ENCODE data around the gene PCDH8. TPM values are rescaled to one million over a fixed set of nuclear protein-coding genes. Genes with fewer than 3 reads are reported as not detected.

PCDH8 gene
- total RNA-seq, 2 donors from 2014 or later: not detected

GRCh38 chr13:52851137-52851962, 2.9 kb upstream of the PCDH8 start:
- DNase-seq (peak; percentile 31), ATAC-seq (peak; percentile 64 to 70)
- intact Hi-C loops (cut with DNase I): no loop called here

- intact Hi-C loops (cut with DNase I): no loop called here
- peak; percentile 91 to 94 for ATAC-seq
These were observed 2.1 kb upstream of the PCDH8 start for GRCh38 chr13:52850396-52851136.

GRCh38 chr13:52850072-52850395, 1.6 kb upstream of the PCDH8 start:
- DNase-seq (no peak), ATAC-seq (no peak)
- intact Hi-C loops (cut with DNase I): no loop called here

More at GRCh38 chr13:52850396-52851136, 2.1 kb upstream of the PCDH8 start:
- DNase-seq: peak; percentile 80

- intact Hi-C loops (cut with DNase I): no loop called here
- DNase-seq: no peak
- ATAC-seq: no peak
These were observed 1.0 kb upstream of the PCDH8 start for GRCh38 chr13:52849291-52850071.

DNA sequence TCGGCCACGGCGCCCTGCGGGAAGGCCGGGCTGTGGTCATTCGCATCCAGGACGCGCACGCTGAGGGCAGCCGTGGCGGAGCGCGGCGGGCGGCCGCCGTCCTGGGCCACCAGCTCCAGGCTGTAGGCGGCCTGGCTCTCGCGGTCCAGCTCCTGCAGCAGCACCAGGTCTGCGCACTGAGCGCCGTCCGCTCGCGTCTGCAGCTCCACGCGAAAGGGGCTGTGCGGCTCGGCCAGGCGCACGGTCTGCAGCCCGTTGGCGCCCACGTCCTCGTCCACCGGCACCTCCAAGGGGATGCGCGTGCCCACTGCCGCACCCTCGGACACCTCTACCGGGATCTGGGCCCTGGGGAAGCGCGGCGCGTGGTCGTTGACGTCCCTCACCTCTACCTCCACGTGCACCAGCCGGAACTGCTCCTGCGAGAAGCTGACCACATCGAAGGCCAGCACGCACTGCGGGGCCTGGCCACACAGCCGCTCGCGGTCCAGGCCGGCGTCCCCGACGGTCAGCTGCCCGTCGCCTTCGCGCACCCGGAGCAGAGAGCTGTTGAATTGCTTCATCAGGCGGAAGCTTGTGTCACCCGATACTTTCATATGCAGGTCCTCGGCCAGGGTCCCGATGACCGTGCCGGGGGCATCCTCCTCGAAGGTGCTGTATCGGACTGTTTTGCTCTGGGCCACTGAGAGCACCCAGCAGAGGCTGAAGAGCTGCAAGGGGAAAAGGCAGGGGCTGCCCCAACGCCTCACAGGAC, 583 bp downstream of the PCDH8 start:
- ATAC-seq (no peak), DNase-seq (no peak)
- intact Hi-C loops (cut with DNase I): no loop called here

- ATAC-seq: no peak
- DNase-seq: no peak
- intact Hi-C loops (cut with DNase I): no loop called here
These were observed 1.1 kb downstream of the PCDH8 start for GRCh38 chr13:52847322-52847681.

GRCh38 chr13:52846567-52847321, 1.7 kb downstream of the PCDH8 start:
- DNase-seq (peak; percentile 60), ATAC-seq (peak; percentile 48 to 52)
- intact Hi-C loops (cut with DNase I): no loop called here

DNA sequence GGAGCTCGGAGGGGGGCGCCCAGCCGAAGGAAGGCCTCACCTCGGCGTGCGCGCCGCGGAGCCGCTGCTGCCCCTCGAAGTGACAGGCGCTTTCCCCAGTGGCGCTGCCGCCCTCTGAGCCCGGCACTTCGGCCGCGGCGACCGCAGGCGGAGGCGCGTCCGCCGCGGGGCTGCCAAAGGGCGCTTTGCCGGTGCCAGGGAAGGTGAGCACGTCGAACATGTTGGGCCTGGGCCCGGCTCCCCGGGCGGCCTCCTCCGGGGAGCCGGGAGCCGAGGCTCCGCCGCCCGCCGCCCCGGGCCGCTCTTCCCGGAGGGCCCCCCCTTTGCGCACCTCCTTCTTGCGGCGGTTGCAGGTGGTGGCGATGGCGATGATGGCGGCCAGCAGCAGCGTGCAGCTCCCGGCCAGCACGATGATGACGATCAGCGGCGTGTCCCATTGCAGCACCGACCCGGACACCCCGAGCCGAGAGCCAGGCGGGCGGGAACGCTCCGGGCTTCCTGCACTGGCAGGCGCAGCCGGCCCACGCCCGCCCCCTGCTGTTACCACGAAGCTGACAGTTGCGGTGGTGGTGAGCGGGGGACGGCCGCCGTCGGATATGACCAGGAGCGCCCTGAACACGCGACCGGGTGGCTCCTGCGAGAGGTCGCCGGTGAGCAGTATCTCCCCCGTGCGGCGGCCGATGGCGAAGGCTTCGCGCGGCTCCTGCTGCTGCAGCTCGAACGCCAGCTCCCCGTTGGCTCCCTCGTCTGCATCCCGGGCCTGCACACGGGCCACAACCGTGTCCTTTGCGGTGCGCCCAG, 2.5 kb downstream of the PCDH8 start:
- ATAC-seq: no peak
- DNase-seq: peak; percentile 28
- intact Hi-C loops (cut with DNase I): no loop called here

- no peak for ATAC-seq
- intact Hi-C loops (cut with DNase I): no loop called here
- DNase-seq: no peak
These were observed 3.1 kb downstream of the PCDH8 start for GRCh38 chr13:52845334-52845761.

DNA sequence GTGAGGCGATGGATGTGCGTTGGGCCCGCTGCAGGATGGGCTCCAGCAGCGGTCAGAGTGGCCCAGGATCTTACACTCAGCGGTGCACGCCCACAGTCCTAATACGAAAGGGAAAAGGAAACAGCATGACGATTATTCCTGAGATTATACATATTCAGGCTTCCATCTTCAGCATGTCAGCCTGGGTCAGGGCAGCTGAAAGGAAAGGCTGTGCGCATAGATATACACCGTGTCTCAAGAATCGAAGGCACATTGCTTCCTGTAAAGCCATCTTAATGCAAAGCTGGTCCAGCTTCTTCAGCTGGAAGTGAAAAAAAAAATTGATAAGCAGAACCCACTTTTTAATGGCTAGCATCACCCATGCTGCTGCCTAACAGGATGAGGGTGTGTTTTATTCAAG, 3.6 kb downstream of the PCDH8 start:
- no peak for ATAC-seq
- intact Hi-C loops (cut with DNase I): no loop called here
- no peak for DNase-seq

GRCh38 chr13:52842441-52842840, 6.0 kb downstream of the PCDH8 start:
- no peak for DNase-seq
- no peak for ATAC-seq
- intact Hi-C loops (cut with DNase I): no loop called here

DNA sequence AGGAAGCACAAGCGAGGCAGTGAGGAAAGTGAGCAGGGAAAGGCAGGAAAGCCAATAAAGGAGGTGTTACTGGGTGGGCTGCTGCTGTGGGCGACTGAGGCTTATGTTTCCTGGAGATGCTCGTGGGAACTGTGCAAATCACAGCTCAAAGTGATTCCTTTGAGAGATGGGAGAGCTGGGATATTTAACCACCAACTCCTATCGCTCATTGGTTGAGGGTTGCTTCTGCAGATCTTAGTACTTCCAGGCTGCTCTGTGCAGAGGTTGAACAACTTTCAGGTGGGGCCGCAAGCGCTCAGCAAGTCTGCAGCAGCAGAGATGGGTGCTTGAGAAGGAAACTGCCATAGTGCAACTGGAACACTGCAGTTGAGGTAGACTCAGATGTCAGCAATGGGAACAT, 8.4 kb downstream of the PCDH8 start:
- DNase-seq (no peak), ATAC-seq (no peak)
- intact Hi-C loops (cut with DNase I): no loop called here

- ATAC-seq (no peak), DNase-seq (no peak)
- intact Hi-C loops (cut with DNase I): loop anchor here in 1 of 2 donors (10.0 kb wide), 1 partner anchor 164 kb away; no protein-coding TSS in a partner anchor
These were observed 9.9 kb downstream of the PCDH8 start for GRCh38 chr13:52838433-52839107.

DNA sequence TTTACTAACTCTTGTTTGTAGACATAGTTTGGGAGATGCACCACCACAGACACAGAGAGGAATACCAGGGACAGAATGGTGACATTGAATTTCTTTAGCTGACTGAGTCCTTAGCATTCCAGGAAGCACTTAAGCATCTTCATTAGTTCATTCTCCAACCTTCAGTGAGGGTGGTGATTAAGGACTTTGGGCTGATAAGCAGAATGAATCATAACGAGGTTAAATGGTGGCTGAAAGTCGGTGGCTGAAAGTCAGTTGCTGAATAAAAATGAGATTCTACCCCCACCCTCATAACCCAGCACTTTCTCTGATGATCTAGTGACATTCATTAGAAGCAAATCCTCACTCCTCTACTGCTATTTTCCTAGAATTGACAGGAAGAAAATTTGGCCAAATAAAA, 10.6 kb downstream of the PCDH8 start:
- DNase-seq (no peak), ATAC-seq (no peak)
- intact Hi-C loops (cut with DNase I): loop anchor here in 1 of 2 donors (10.0 kb wide), 1 partner anchor 163 kb away; no protein-coding TSS in a partner anchor

GRCh38 chr13:52835071-52835839, 13.2 kb downstream of the PCDH8 start:
- intact Hi-C loops (cut with DNase I): loop anchor here in 1 of 2 donors (10.0 kb wide), 1 partner anchor 160 kb away; no protein-coding TSS in a partner anchor
- no peak for DNase-seq
- ATAC-seq: no peak

GRCh38 chr13:52833296-52833875, 15.1 kb downstream of the PCDH8 start:
- intact Hi-C loops (cut with DNase I): loop anchor here in 1 of 2 donors (10.0 kb wide), 1 partner anchor 159 kb away; no protein-coding TSS in a partner anchor
- no peak for ATAC-seq

More at GRCh38 chr13:52833296-52833875, 15.1 kb downstream of the PCDH8 start:
- no peak for DNase-seq

Data from left cardiac atrium (tissue), 4 donors.